B cell (primary cell): Measurements from ENCODE around the gene NR5A2. TPM values are rescaled to one million over a fixed set of nuclear protein-coding genes. Genes with fewer than 3 reads are reported as not detected.

Source experiments
- ATAC-seq: fragments of 200-7000 bp; cut with Tn5 transposase; one replicate; pipeline ENCODE4 v1.10.0; 2021; ENCODE audit warnings: low read depth, mild to moderate bottlenecking, moderate number of reproducible peaks, moderate library complexity
- CTCF ChIA-PET: fragments of 350-600 bp; sonication (Branson Sonifier 250); formaldehyde crosslinking; loops from one replicate; lab custom pipeline; 2021; ENCODE audit warnings: antibody characterized with exemption, inconsistent platforms; lab: Charles Lee
- POLR2A ChIA-PET: fragments of 350-600 bp; sonication (Branson Sonifier 250); formaldehyde crosslinking; loops from one replicate; lab custom pipeline; 2021; ENCODE audit warnings: antibody characterized with exemption; lab: Charles Lee
- DNase-seq: peaks from one replicate; pipeline ENCODE4 v3.0.0; 2013
- H2AFZ ChIP-seq: 2 replicates; pipeline ENCODE4 v1.6.1; 2012; ENCODE audit warnings: mild to moderate bottlenecking, low read depth, low read length; ENCODE audit not compliant: insufficient read depth, poor library complexity, severe bottlenecking
- H3K27ac ChIP-seq, 2 donors: 1 replicate in 1 of 2; 2 replicates in 1 of 2; pipeline ENCODE4 v1.5.1; 2012 to 2013; ENCODE audit warnings: low read length in 2 of 2, mild to moderate bottlenecking in 2 of 2, moderate library complexity in 1 of 2
- H3K27me3 ChIP-seq, 4 experiments: fragments of 200-600 bp in 1 of 4; sonication (generic) in 1 of 4; replicated peaks in 1 of 4; 1 replicate in 2 of 4; 2 replicates in 2 of 4; pipeline versions ENCODE4 v1.6.1 to v1.7.0; 2013 to 2016; ENCODE audit warnings: low read length in 3 of 4, mild to moderate bottlenecking in 2 of 4, mixed read lengths in 1 of 4, moderate library complexity in 1 of 4; ENCODE audit not compliant: insufficient read depth in 4 of 4, control insufficient read depth in 3 of 4; ENCODE audit errors: control extremely low read depth in 1 of 4
- H3K36me3 ChIP-seq, 2 experiments: replicated peaks in 1 of 2; 1 replicate in 1 of 2; 2 replicates in 1 of 2; pipeline versions ENCODE4 v1.6.1 to v1.7.1; 2013; ENCODE audit warnings: low read length in 1 of 2; ENCODE audit not compliant: insufficient read depth in 2 of 2, control insufficient read depth in 1 of 2; ENCODE audit errors: control extremely low read depth in 1 of 2, extremely low read depth in 1 of 2
- H3K4me1 ChIP-seq, 2 donors: fragments of 200-600 bp in 1 of 2; sonication (generic) in 1 of 2; 1 replicate in 1 of 2; 2 replicates in 1 of 2; pipeline versions ENCODE4 v1.5.1 to v1.6.1; 2013 to 2017; ENCODE audit warnings: low read length in 2 of 2; ENCODE audit not compliant: control insufficient read depth in 2 of 2, insufficient read depth in 2 of 2
- H3K4me2 ChIP-seq: replicated peaks from 2 replicates; pipeline ENCODE3; 2012; ENCODE audit warnings: mild to moderate bottlenecking, low read depth, low read length; ENCODE audit not compliant: poor library complexity, severe bottlenecking
- H3K4me3 ChIP-seq, 5 experiments: fragments of 200-600 bp in 1 of 5; sonication (generic) in 1 of 5; 1 replicate in 3 of 5; 2 replicates in 2 of 5; pipeline versions ENCODE4 v1.5.1 to v1.7.0; 2011 to 2016; ENCODE audit warnings: low read length in 4 of 5, mild to moderate bottlenecking in 4 of 5, low read depth in 2 of 5, control low read depth in 1 of 5, moderate library complexity in 1 of 5; ENCODE audit not compliant: insufficient read depth in 1 of 5; ENCODE audit errors: control extremely low read depth in 1 of 5, extremely low read depth in 1 of 5
- H3K79me2 ChIP-seq: fragments of 200-600 bp; sonication (generic); one replicate; pipeline ENCODE4 v1.6.0; 2016; ENCODE audit warnings: low read length; ENCODE audit not compliant: control insufficient read depth, insufficient read depth
- H3K9ac ChIP-seq: fragments of 200-600 bp; sonication (generic); 2 replicates; pipeline ENCODE4 v1.6.1; 2017; ENCODE audit warnings: mild to moderate bottlenecking, low read length, moderate library complexity
- H3K9me3 ChIP-seq, 3 donors: one replicate each; pipeline versions ENCODE4 v1.6.1 to v1.7.1; 2013; ENCODE audit warnings: low read length in 2 of 3; ENCODE audit not compliant: control insufficient read depth in 2 of 3, insufficient read depth in 1 of 3; ENCODE audit errors: control extremely low read depth in 1 of 3
- H4K20me1 ChIP-seq: 2 replicates; pipeline ENCODE4 v1.6.0; 2012; ENCODE audit warnings: mild to moderate bottlenecking, low read length; ENCODE audit not compliant: insufficient read depth, control insufficient read depth, poor library complexity, severe bottlenecking
- H3K27ac Mint-ChIP-seq: one replicate; pipeline ENCODE4 v1.8.0; 2021; ENCODE audit warnings: mixed read lengths
- H3K27me3 Mint-ChIP-seq: one replicate; pipeline ENCODE4 v1.8.0; 2021; ENCODE audit warnings: mixed read lengths
- H3K4me1 Mint-ChIP-seq: one replicate; pipeline ENCODE4 v1.8.0; 2021; ENCODE audit warnings: mixed read lengths
- H3K4me3 Mint-ChIP-seq: one replicate; pipeline ENCODE4 v1.8.0; 2021; ENCODE audit warnings: mixed read lengths
- H3K9me3 Mint-ChIP-seq: one replicate; pipeline ENCODE4 v1.8.0; 2022; ENCODE audit warnings: mixed read lengths; ENCODE audit not compliant: insufficient read depth
- EZH2 ChIP-seq: IDR thresholded peaks from 2 replicates; pipeline ENCODE4 v1.6.1; 2012; ENCODE audit warnings: borderline replicate concordance, low read depth, mild to moderate bottlenecking, moderate library complexity, low read length; ENCODE audit not compliant: insufficient read depth, poor library complexity, severe bottlenecking
- WGBS: methylation state at CpG from one replicate; pipeline ENCODE4 v1.1.5; 2013; ENCODE audit warnings: missing lambda C conversion rate; ENCODE audit not compliant: insufficient coverage; 5-methylcytosine and 5-hydroxymethylcytosine counted together
- intact Hi-C: fragments of 100-400 bp; cut with micrococcal nuclease; formaldehyde crosslinking; loops from one replicate; pipeline ENCODE4 v1.10.0; 2022
- polyA plus RNA-seq: library from polyadenylated mRNA; depleted of rRNA; stranded (reverse); fragments of >200 nt; gene quantifications from 2 replicates; pipeline ENCODE4 v1.2.3, GENCODE V29; 2012
- total RNA-seq, 2 donors: library from RNA; stranded (reverse); fragments of 120-200 nt in 1 of 2; gene quantifications; 1 replicate in 1 of 2; 2 replicates in 1 of 2; pipeline versions ENCODE4 v1.2.3 to v1.2.4, GENCODE V29; 2013 to 2022
- TF ChIP-seq, protein P1 (sequence below): fragments of 200-600 bp; IDR thresholded peaks from one replicate; pipeline ENCODE4 v1.8.0; 2022; ENCODE audit warnings: antibody characterized with exemption, mild to moderate bottlenecking

NR5A2 gene
- total and polyA plus RNA-seq, 2 donors (not counting 1 experiment from before 2014, with no cell fraction given), result 0.07 TPM; not detected in 1

GRCh38 chr1:200217703-200218102, 190.2 kb downstream of the NR5A2 start:
- no peak overlapping the region for H3K27ac ChIP-seq
- H3K4me3 ChIP-seq, result no peak overlapping the region
- no peaks in the 10 kb centered on the region for H3K36me3 ChIP-seq
- peaks cover 3% of the 10 kb centered on the region for H3K4me1 Mint-ChIP-seq
- ATAC-seq, result no peak
- H3K4me3 Mint-ChIP-seq, result no peak overlapping the region
- TF ChIP-seq EZH2, result no peak
- TF ChIP-seq, protein P1, sequence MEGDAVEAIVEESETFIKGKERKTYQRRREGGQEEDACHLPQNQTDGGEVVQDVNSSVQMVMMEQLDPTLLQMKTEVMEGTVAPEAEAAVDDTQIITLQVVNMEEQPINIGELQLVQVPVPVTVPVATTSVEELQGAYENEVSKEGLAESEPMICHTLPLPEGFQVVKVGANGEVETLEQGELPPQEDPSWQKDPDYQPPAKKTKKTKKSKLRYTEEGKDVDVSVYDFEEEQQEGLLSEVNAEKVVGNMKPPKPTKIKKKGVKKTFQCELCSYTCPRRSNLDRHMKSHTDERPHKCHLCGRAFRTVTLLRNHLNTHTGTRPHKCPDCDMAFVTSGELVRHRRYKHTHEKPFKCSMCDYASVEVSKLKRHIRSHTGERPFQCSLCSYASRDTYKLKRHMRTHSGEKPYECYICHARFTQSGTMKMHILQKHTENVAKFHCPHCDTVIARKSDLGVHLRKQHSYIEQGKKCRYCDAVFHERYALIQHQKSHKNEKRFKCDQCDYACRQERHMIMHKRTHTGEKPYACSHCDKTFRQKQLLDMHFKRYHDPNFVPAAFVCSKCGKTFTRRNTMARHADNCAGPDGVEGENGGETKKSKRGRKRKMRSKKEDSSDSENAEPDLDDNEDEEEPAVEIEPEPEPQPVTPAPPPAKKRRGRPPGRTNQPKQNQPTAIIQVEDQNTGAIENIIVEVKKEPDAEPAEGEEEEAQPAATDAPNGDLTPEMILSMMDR, result no peak
- intact Hi-C loops, result no loop called here
- H2AFZ ChIP-seq, result no peak overlapping the region
- no peaks in the 10 kb centered on the region for H3K79me2 ChIP-seq
- CTCF ChIA-PET, result no interaction called here
- peaks cover 0 to 26% (median 4%) of the 10 kb centered on the region in 3 donors for H3K9me3 ChIP-seq
- no peaks in the 10 kb centered on the region for H4K20me1 ChIP-seq
- POLR2A ChIA-PET, result no interaction called here
- no peak overlapping the region for H3K9ac ChIP-seq
- no peak for DNase-seq
- H3K4me1 ChIP-seq, result no peaks in the 10 kb centered on the region
- H3K9me3 Mint-ChIP-seq, result peaks cover 2% of the 10 kb centered on the region
- no peak overlapping the region for H3K27ac Mint-ChIP-seq
- WGBS, result 69% methylated on average over 5 of the region's 5 CpGs
- H3K4me2 ChIP-seq, result no peak overlapping the region
- no peaks in the 10 kb centered on the region for H3K27me3 ChIP-seq
- H3K27me3 Mint-ChIP-seq, result no peaks in the 10 kb centered on the region

GRCh38 chr1:200221614-200222282, 194.2 kb downstream of the NR5A2 start:
- Histone ChIP-seq H3K27ac (no peak overlapping the region), H2AFZ (no peak overlapping the region), H3K4me2 (no peak overlapping the region), H3K4me1 (peaks cover 8% of the 10 kb centered on the region in 2 donors), H3K4me3 (no peak overlapping the region), H3K27me3 (peaks cover 0 to 11% (median 2%) of the 10 kb centered on the region in 4 experiments), H3K9ac (no peak overlapping the region), H4K20me1 (no peaks in the 10 kb centered on the region), H3K9me3 (no peaks in the 10 kb centered on the region), H3K79me2 (no peaks in the 10 kb centered on the region), H3K36me3 (no peaks in the 10 kb centered on the region)
- H3K27ac Mint-ChIP-seq, result no peak overlapping the region
- no peak for ATAC-seq
- H3K27me3 Mint-ChIP-seq, result peaks cover 14% of the 10 kb centered on the region
- H3K4me3 Mint-ChIP-seq, result no peak overlapping the region
- ChIA-PET CTCF (no interaction called here), POLR2A (no interaction called here)
- no peak for TF ChIP-seq EZH2
- TF ChIP-seq, protein P1, result no peak
- intact Hi-C loops, result no loop called here
- WGBS, result 98% methylated on average over 4 of the region's 4 CpGs
- DNase-seq, result no peak
- H3K4me1 Mint-ChIP-seq, result peaks cover 11% of the 10 kb centered on the region
- H3K9me3 Mint-ChIP-seq, result no peaks in the 10 kb centered on the region
